GM12892 (cell line): ENCODE data around the gene C1orf198.

Source experiments
- POLR2A ChIP-seq: IDR thresholded peaks from 2 replicates; pipeline ENCODE4 v1.6.1; 2011; ENCODE audit warnings: low read depth, low read length, control low read depth
- POLR2AphosphoS5 ChIP-seq: IDR thresholded peaks from 2 replicates; pipeline ENCODE4 v1.6.1; 2011; ENCODE audit warnings: low read depth, low read length, control low read depth

DNA sequence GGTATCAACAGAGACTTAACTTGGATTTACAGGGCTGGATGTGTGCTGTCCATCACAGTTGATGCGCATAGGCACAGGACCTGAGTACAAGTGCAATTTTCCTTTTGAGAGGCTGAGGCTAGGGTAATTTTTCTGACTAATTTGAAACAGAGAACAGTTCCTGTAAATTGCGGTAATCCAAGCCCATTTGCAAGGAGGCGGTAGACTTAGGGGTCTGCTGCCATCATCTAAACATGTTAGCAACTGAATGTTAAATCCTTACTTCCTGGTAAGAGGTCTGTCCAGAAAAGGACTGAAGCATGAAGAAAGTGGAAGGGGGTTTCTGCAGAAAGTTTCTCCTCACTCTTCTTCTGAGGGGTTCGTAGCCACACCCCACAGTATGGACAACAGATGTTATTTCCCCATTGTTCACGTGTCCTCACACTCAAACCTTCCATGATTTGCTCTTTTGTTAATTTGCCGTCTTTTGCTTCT is 23.7 kb upstream of the C1orf198 start:
- no peak for TF ChIP-seq POLR2AphosphoS5
- no peak for TF ChIP-seq POLR2A
